ENCODE results near the gene PTF1A. TPM values are rescaled to one million over a fixed set of nuclear protein-coding genes. Genes with fewer than 3 reads are reported as not detected.

Gene PTF1A
- total RNA-seq, 2 experiments from 2014 or later: not detected

- Histone ChIP-seq H3K9me2 (ENCODE audit: insufficient read depth, low read length) (no peaks in the 10 kb centered on the region), H3K79me2 (ENCODE audit: insufficient read depth, low read depth, low read length) (no peaks in the 10 kb centered on the region), H3K4me2 (ENCODE audit: low read length) (no peak overlapping the region), H3K27ac (ENCODE audit: low read depth, low read length, poor library complexity, severe bottlenecking) (no peak overlapping the region), H3K36me3 (ENCODE audit: insufficient read depth, low read length) (no peaks in the 10 kb centered on the region), H3K4me3 (ENCODE audit: low read depth, low read length, poor library complexity, severe bottlenecking) (no peak overlapping the region), H2AFZ (ENCODE audit: low read length) (no peak overlapping the region), H3K4me1 (ENCODE audit: insufficient read depth, low read length, poor library complexity, severe bottlenecking) (no peaks in the 10 kb centered on the region), H3K9me3 (ENCODE audit: low read length) (no peaks in the 10 kb centered on the region), H4K20me1 (ENCODE audit: insufficient read depth, low read length) (no peaks in the 10 kb centered on the region)
- TF ChIP-seq EZH2phosphoT487 (IDR thresholded peaks at IDR 0.05; ENCODE audit: borderline replicate concordance, low read depth, low read length) (no peak), CTCF (conservative IDR thresholded peaks at IDR 0.05; ENCODE audit: low read length) (no peak)
- intact Hi-C loops (cut with micrococcal nuclease; ENCODE audit: unreplicated experiment): loop anchor here (5.0 kb wide), 1 partner anchor 371 kb away; no protein-coding TSS in a partner anchor
- ChIA-PET CTCF (ENCODE audit: unreplicated experiment) (no interaction called here), POLR2A (no interaction called here)
- no peak for DNase-seq (ENCODE audit: low spot score)
- BruUV-seq (replicated peaks): no TSS peak
Observed at GRCh38 chr10:23156447-23157150, 35.5 kb upstream of the PTF1A start.

GRCh38 chr10:23157239-23157681 is 34.9 kb upstream of the PTF1A start:
- intact Hi-C loops (cut with micrococcal nuclease; ENCODE audit: unreplicated experiment): loop anchor here (5.0 kb wide), 1 partner anchor 370 kb away; no protein-coding TSS in a partner anchor
- no TSS peak for BruUV-seq (replicated peaks)

More at GRCh38 chr10:23157239-23157681, 34.9 kb upstream of the PTF1A start:
- CTCF ChIA-PET (ENCODE audit: unreplicated experiment): no interaction called here
- Histone ChIP-seq H3K4me3 (ENCODE audit: low read depth, low read length, poor library complexity, severe bottlenecking) (no peak overlapping the region), H4K20me1 (ENCODE audit: insufficient read depth, low read length) (no peaks in the 10 kb centered on the region), H3K36me3 (ENCODE audit: insufficient read depth, low read length) (no peaks in the 10 kb centered on the region), H3K4me1 (ENCODE audit: insufficient read depth, low read length, poor library complexity, severe bottlenecking) (no peaks in the 10 kb centered on the region), H3K9me3 (ENCODE audit: low read length) (no peaks in the 10 kb centered on the region), H2AFZ (ENCODE audit: low read length) (no peak overlapping the region), H3K9me2 (ENCODE audit: insufficient read depth, low read length) (no peaks in the 10 kb centered on the region), H3K27ac (ENCODE audit: low read depth, low read length, poor library complexity, severe bottlenecking) (no peak overlapping the region), H3K4me2 (ENCODE audit: low read length) (no peak overlapping the region), H3K79me2 (ENCODE audit: insufficient read depth, low read depth, low read length) (no peaks in the 10 kb centered on the region)
- TF ChIP-seq CTCF (conservative IDR thresholded peaks at IDR 0.05; ENCODE audit: low read length): no peak
- TF ChIP-seq EZH2phosphoT487 (IDR thresholded peaks at IDR 0.05; ENCODE audit: borderline replicate concordance, low read depth, low read length): no peak
- POLR2A ChIA-PET: no interaction called here
- no peak for DNase-seq (ENCODE audit: low spot score)
